Renal pelvis (tissue), 4 donors: ENCODE data around the gene GPR148. TPM values are rescaled to one million over a fixed set of nuclear protein-coding genes. Genes with fewer than 3 reads are reported as not detected.

Source experiments
- DNase-seq: peaks from one replicate; pipeline ENCODE4 v3.0.0-alpha.2; 2013
- polyA plus RNA-seq, 3 donors: library from polyadenylated mRNA; unstranded; fragments of 120-200 nt; gene quantifications; one replicate each; pipeline ENCODE4 v1.2.1, GENCODE V29; 2013; ENCODE audit not compliant: insufficient read length in 3 of 3

GPR148 gene
- polyA plus RNA-seq, 3 donors, result not detected

GRCh38 chr2:130749078-130749477 is 20.2 kb downstream of the GPR148 start:
- no peak for DNase-seq

GRCh38 chr2:130749641-130750040 is 20.8 kb downstream of the GPR148 start:
- no peak for DNase-seq

- DNase-seq, result no peak
Measured at GRCh38 chr2:130754811-130755210, 25.9 kb downstream of the GPR148 start.

GRCh38 chr2:130755256-130756052 is 26.6 kb downstream of the GPR148 start, which contains the start of gene AMER3:
Gene AMER3 (plus strand): TSS chr2:130755540. CDS start chr2:130762073, 6,533 bp downstream.
- peak; percentile 23 for DNase-seq

- DNase-seq, result peak; percentile 55
Measured at GRCh38 chr2:130756053-130756873, 27.4 kb downstream of the GPR148 start.

GRCh38 chr2:130756874-130757668 is 28.2 kb downstream of the GPR148 start:
- no peak for DNase-seq

- no peak for DNase-seq
Measured at GRCh38 chr2:130759906-130760753, 31.3 kb downstream of the GPR148 start.

GRCh38 chr2:130760754-130761751 is 32.2 kb downstream of the GPR148 start:
- DNase-seq, result no peak

- no peak for DNase-seq
Measured at GRCh38 chr2:130762031-130762909, 33.4 kb downstream of the GPR148 start.

GRCh38 chr2:130762910-130763385 is 34.1 kb downstream of the GPR148 start:
- no peak for DNase-seq

- no peak for DNase-seq
Measured at GRCh38 chr2:130763405-130763804, 34.5 kb downstream of the GPR148 start.

GRCh38 chr2:130764035-130764820 is 35.4 kb downstream of the GPR148 start:
- DNase-seq, result no peak

GRCh38 chr2:130764821-130765115 is 35.9 kb downstream of the GPR148 start:
- no peak for DNase-seq

- no peak for DNase-seq
Measured at GRCh38 chr2:130765464-130765863, 36.6 kb downstream of the GPR148 start.

- no peak for DNase-seq
Measured at GRCh38 chr2:130766037-130766436, 37.2 kb downstream of the GPR148 start.

- DNase-seq, result no peak
Measured at GRCh38 chr2:130766711-130767407, 38.0 kb downstream of the GPR148 start.

GRCh38 chr2:130767408-130767775 is 38.5 kb downstream of the GPR148 start:
- DNase-seq, result no peak
